NCI-H82 (cell line): ENCODE measurements around the gene GALNT12.

ENCODE experiments used
- DNase-seq: peaks from one replicate; lab custom pipeline; 2025; lab: John Stamatoyannopoulos, UW

GALNT12 gene

GRCh38 chr9:98833090-98833956 lies 25.9 kb downstream of the GALNT12 start:
- no peak for DNase-seq

- no peak for DNase-seq
These were observed 26.9 kb downstream of the GALNT12 start for GRCh38 chr9:98834386-98834785.

- no peak for DNase-seq
These were observed 28.7 kb downstream of the GALNT12 start for GRCh38 chr9:98836206-98836605.

- no peak for DNase-seq
These were observed 30.0 kb downstream of the GALNT12 start for GRCh38 chr9:98837516-98837915.

GRCh38 chr9:98838155-98838867 lies 30.8 kb downstream of the GALNT12 start:
- peak; percentile 43 for DNase-seq

GRCh38 chr9:98838868-98839565 lies 31.5 kb downstream of the GALNT12 start:
- DNase-seq: no peak

GRCh38 chr9:98839724-98840123 lies 32.3 kb downstream of the GALNT12 start:
- DNase-seq: no peak

GRCh38 chr9:98842510-98842909 lies 35.0 kb downstream of the GALNT12 start:
- no peak for DNase-seq

- no peak for DNase-seq
These were observed 38.6 kb downstream of the GALNT12 start for GRCh38 chr9:98846081-98846480.

GRCh38 chr9:98846879-98847278 lies 39.4 kb downstream of the GALNT12 start:
- no peak for DNase-seq

- DNase-seq: peak; percentile 87
These were observed 41.1 kb downstream of the GALNT12 start for GRCh38 chr9:98848450-98849149.

GRCh38 chr9:98849563-98849962 lies 42.1 kb downstream of the GALNT12 start:
- no peak for DNase-seq

- peak; percentile 2 for DNase-seq
These were observed 43.6 kb downstream of the GALNT12 start for GRCh38 chr9:98850851-98851729.

- no peak for DNase-seq
These were observed 44.4 kb downstream of the GALNT12 start for GRCh38 chr9:98851730-98852459.

GRCh38 chr9:98852460-98852734 lies 44.9 kb downstream of the GALNT12 start:
- no peak for DNase-seq

GRCh38 chr9:98852961-98853360 lies 45.5 kb downstream of the GALNT12 start:
- no peak for DNase-seq

- no peak for DNase-seq
These were observed 46.8 kb downstream of the GALNT12 start for GRCh38 chr9:98854266-98854665.

- no peak for DNase-seq
These were observed 48.1 kb downstream of the GALNT12 start for GRCh38 chr9:98855592-98855991.

- no peak for DNase-seq
These were observed 49.5 kb downstream of the GALNT12 start for GRCh38 chr9:98856982-98857381.

GRCh38 chr9:98859941-98860340 lies 52.5 kb downstream of the GALNT12 start:
- DNase-seq: no peak

GRCh38 chr9:98860871-98861293 lies 53.4 kb downstream of the GALNT12 start:
- DNase-seq: peak; percentile 26
